H9 (cell line): ENCODE measurements around the gene ISG15. TPM values are rescaled to one million over a fixed set of nuclear protein-coding genes. Genes with fewer than 3 reads are reported as not detected.

Experiments used
- DNase-seq: peaks from one replicate; pipeline ENCODE4 v3.0.0-alpha.2; 2017
- H2AFZ ChIP-seq: one replicate; pipeline ENCODE4 v1.6.1; 2013; ENCODE audit warnings: mild to moderate bottlenecking, low read length, control low read depth, moderate library complexity
- H2AK5ac ChIP-seq: 2 replicates; pipeline ENCODE4 v1.6.1; 2013; ENCODE audit warnings: low read length, control low read depth, mixed read lengths; ENCODE audit not compliant: insufficient read length
- H2BK120ac ChIP-seq: one replicate; pipeline ENCODE4 v1.6.1; 2013; ENCODE audit warnings: low read depth, mild to moderate bottlenecking, low read length, control low read depth, inconsistent platforms; ENCODE audit not compliant: poor library complexity, severe bottlenecking
- H2BK12ac ChIP-seq: 2 replicates; pipeline ENCODE4 v1.6.1; 2013; ENCODE audit warnings: low read length, control low read depth, mixed read lengths, low read depth; ENCODE audit not compliant: insufficient read length
- H2BK15ac ChIP-seq: 2 replicates; pipeline ENCODE4 v1.6.1; 2013; ENCODE audit warnings: low read depth, low read length, control low read depth
- H2BK20ac ChIP-seq: one replicate; pipeline ENCODE4 v1.6.1; 2013; ENCODE audit warnings: low read depth, mild to moderate bottlenecking, low read length, control low read depth, inconsistent platforms; ENCODE audit not compliant: poor library complexity, severe bottlenecking
- H2BK5ac ChIP-seq: 2 replicates; pipeline ENCODE4 v1.6.1; 2013; ENCODE audit warnings: low read length, control low read depth, mixed read lengths; ENCODE audit not compliant: insufficient read length
- H3K14ac ChIP-seq: 2 replicates; pipeline ENCODE4 v1.6.1; 2013; ENCODE audit warnings: low read length, control low read depth; ENCODE audit not compliant: insufficient read depth
- H3K18ac ChIP-seq: 2 replicates; pipeline ENCODE4 v1.6.1; 2013; ENCODE audit warnings: low read depth, mild to moderate bottlenecking, mixed read lengths, low read length, control low read depth; ENCODE audit not compliant: insufficient read length
- H3K23ac ChIP-seq: 2 replicates; pipeline ENCODE4 v1.6.1; 2013; ENCODE audit warnings: low read length, control low read depth, mixed read lengths, low read depth; ENCODE audit not compliant: insufficient read length
- H3K23me2 ChIP-seq: 2 replicates; pipeline ENCODE4 v1.6.1; 2013; ENCODE audit warnings: low read depth, mild to moderate bottlenecking, mixed read lengths, low read length, control low read depth; ENCODE audit not compliant: insufficient read length, poor library complexity, severe bottlenecking
- H3K27ac ChIP-seq: 2 replicates; pipeline ENCODE4 v1.5.1; 2013; ENCODE audit warnings: low read length, control low read depth, mixed read lengths, low read depth; ENCODE audit not compliant: insufficient read length
- H3K27me3 ChIP-seq: 2 replicates; pipeline ENCODE4 v1.6.1; 2013; ENCODE audit warnings: low read length, control low read depth, inconsistent platforms; ENCODE audit not compliant: insufficient read depth
- H3K4ac ChIP-seq: 2 replicates; pipeline ENCODE4 v1.6.1; 2013; ENCODE audit warnings: low read depth, mild to moderate bottlenecking, control low read depth, inconsistent platforms, low read length, moderate library complexity
- H3K4me1 ChIP-seq: 2 replicates; pipeline ENCODE4 v1.6.1; 2013; ENCODE audit warnings: low read length, control low read depth, inconsistent platforms; ENCODE audit not compliant: insufficient read depth
- H3K4me2 ChIP-seq: 2 replicates; pipeline ENCODE4 v1.6.1; 2013; ENCODE audit warnings: low read length, control low read depth, mixed read lengths; ENCODE audit not compliant: insufficient read length, insufficient read depth
- H3K56ac ChIP-seq: 2 replicates; pipeline ENCODE4 v1.6.1; 2013; ENCODE audit warnings: low read depth, mild to moderate bottlenecking, mixed read lengths, low read length, control low read depth; ENCODE audit not compliant: insufficient read length
- H3K79me1 ChIP-seq: 2 replicates; pipeline ENCODE4 v1.6.1; 2013; ENCODE audit warnings: low read depth, mild to moderate bottlenecking, moderate library complexity, low read length, control low read depth, inconsistent platforms; ENCODE audit not compliant: insufficient read depth, poor library complexity, severe bottlenecking
- H3K79me2 ChIP-seq: 2 replicates; pipeline ENCODE4 v1.6.1; 2013; ENCODE audit warnings: low read length, control low read depth, inconsistent platforms; ENCODE audit not compliant: insufficient read depth
- H3K9ac ChIP-seq: 2 replicates; pipeline ENCODE4 v1.6.1; 2013; ENCODE audit warnings: low read length, control low read depth, mixed read lengths; ENCODE audit not compliant: insufficient read length; ENCODE audit errors: extremely low read depth
- H3K9me3 ChIP-seq: one replicate; pipeline ENCODE4 v1.6.1; 2013; ENCODE audit warnings: low read depth, low read length, inconsistent platforms; ENCODE audit not compliant: control insufficient read depth
- H3T11ph ChIP-seq: one replicate; pipeline ENCODE4 v1.6.1; 2013; ENCODE audit warnings: mild to moderate bottlenecking, low read length, control low read depth, inconsistent platforms
- H4K20me1 ChIP-seq: one replicate; pipeline ENCODE4 v1.6.1; 2013; ENCODE audit not compliant: control insufficient read depth, insufficient read length, insufficient read depth
- H4K5ac ChIP-seq: 2 replicates; pipeline ENCODE4 v1.6.1; 2013; ENCODE audit warnings: low read depth, mild to moderate bottlenecking, mixed read lengths, low read length, control low read depth; ENCODE audit not compliant: insufficient read length
- H4K8ac ChIP-seq: replicated peaks from 2 replicates; pipeline ENCODE4 v1.6.1; 2013; ENCODE audit warnings: low read length, control low read depth, mixed read lengths, low read depth; ENCODE audit not compliant: insufficient read length
- H4K91ac ChIP-seq: 2 replicates; pipeline ENCODE4 v1.6.1; 2013; ENCODE audit warnings: low read depth, mild to moderate bottlenecking, moderate library complexity, mixed read lengths, low read length, control low read depth; ENCODE audit not compliant: insufficient read length
- H3K27ac Mint-ChIP-seq, 3 experiments: 2 replicates in 2 of 3; 3 replicates in 1 of 3; pipeline ENCODE4 v1.8.0; 2020 to 2021; ENCODE audit warnings: mixed read lengths in 3 of 3, mild to moderate bottlenecking in 1 of 3, moderate library complexity in 1 of 3
- H3K27me3 Mint-ChIP-seq: 2 replicates; pipeline ENCODE4 v1.8.0; 2021; ENCODE audit warnings: low read depth, mild to moderate bottlenecking, moderate library complexity, mixed read lengths
- H3K36me3 Mint-ChIP-seq, 3 experiments: 2 replicates in 2 of 3; 3 replicates in 1 of 3; pipeline ENCODE4 v1.8.0; 2020 to 2021; ENCODE audit warnings: low read depth in 3 of 3, mixed read lengths in 3 of 3; ENCODE audit not compliant: insufficient read depth in 1 of 3
- H3K4me1 Mint-ChIP-seq, 2 experiments: 2 replicates each; pipeline ENCODE4 v1.8.0; 2020; ENCODE audit warnings: mixed read lengths in 2 of 2
- H3K4me3 Mint-ChIP-seq, 2 experiments: 2 replicates in 1 of 2; 3 replicates in 1 of 2; pipeline ENCODE4 v1.8.0; 2020 to 2021; ENCODE audit warnings: mild to moderate bottlenecking in 2 of 2, mixed read lengths in 2 of 2, moderate library complexity in 1 of 2
- H3K9me3 Mint-ChIP-seq, 2 experiments: 2 replicates in 1 of 2; 3 replicates in 1 of 2; pipeline ENCODE4 v1.8.0; 2020; ENCODE audit warnings: mild to moderate bottlenecking in 2 of 2, mixed read lengths in 2 of 2, moderate library complexity in 1 of 2
- CTCF ChIP-seq: fragments of 200-600 bp; sonication (generic); conservative IDR thresholded peaks from 3 replicates; pipeline ENCODE4 v1.8.0; 2021; ENCODE audit warnings: antibody characterized with exemption, mild to moderate bottlenecking
- WGBS: extraction: QIAGEN DNeasy Blood & Tissue Kit; methylation state at CpG from one replicate; pipeline ENCODE4 v1.1.7; 2013; ENCODE audit warnings: missing lambda C conversion rate, low lambda C conversion rate, mixed read lengths; ENCODE audit not compliant: insufficient read length; ENCODE audit errors: extremely low coverage; 5-methylcytosine and 5-hydroxymethylcytosine counted together
- total RNA-seq: library from RNA; stranded (reverse); gene quantifications from 2 replicates; pipeline ENCODE4 v1.2.1, GENCODE V29; 2021

ISG15 gene
- total RNA-seq, 1 experiment from 2014 or later, result 39.7 TPM

- TF ChIP-seq CTCF, result no peak
- peaks cover 3 to 4% of the 10 kb centered on the region in 2 experiments; a peak in 3 of 5 replicates for H3K9me3 Mint-ChIP-seq
- Histone ChIP-seq H3T11ph (no peak overlapping the region), H3K18ac (no peak overlapping the region), H3K23ac (no peak overlapping the region), H3K9me3 (no peaks in the 10 kb centered on the region), H3K79me1 (no peaks in the 10 kb centered on the region), H2BK20ac (no peak overlapping the region), H2BK15ac (no peak overlapping the region), H3K14ac (no peak overlapping the region), H2BK120ac (no peak overlapping the region), H4K5ac (no peak overlapping the region), H3K27ac (no peak overlapping the region), H3K9ac (no peak overlapping the region), H3K4me1 (no peaks in the 10 kb centered on the region), H4K20me1 (no peaks in the 10 kb centered on the region), H3K56ac (no peak overlapping the region), H4K91ac (no peak overlapping the region), H2AFZ (no peak overlapping the region), H3K27me3 (peaks cover 11% of the 10 kb centered on the region; the same call in 1 of the 2 replicates), H2BK12ac (no peak overlapping the region), H4K8ac (no peak overlapping the region), H3K79me2 (no peaks in the 10 kb centered on the region), H3K23me2 (peaks cover 9% of the 10 kb centered on the region), H2BK5ac (no peak overlapping the region), H3K4me2 (no peak overlapping the region), H2AK5ac (no peak overlapping the region), H3K4ac (no peak overlapping the region)
- WGBS, result no CpG with 5 or more reads among the region's 15 CpGs
- H3K4me1 Mint-ChIP-seq, result peaks cover 0 to 3% of the 10 kb centered on the region in 2 experiments; a peak in 2 of 4 replicates
- no peak overlapping the region; a peak in 1 of 7 replicates for H3K27ac Mint-ChIP-seq
- no peak overlapping the region for H3K4me3 Mint-ChIP-seq
- DNase-seq, result no peak
- peaks cover 0 to 8% (median 8%) of the 10 kb centered on the region in 3 experiments; a peak in 4 of 7 replicates for H3K36me3 Mint-ChIP-seq
- H3K27me3 Mint-ChIP-seq, result peaks cover 52% of the 10 kb centered on the region
Observed at GRCh38 chr1:969260-969855, 43.9 kb upstream of the ISG15 start.
